LHCN-M2 (cell line): ENCODE measurements around the gene VANGL1. TPM values are rescaled to one million over a fixed set of nuclear protein-coding genes. Genes with fewer than 3 reads are reported as not detected.

Experiments
- DNase-seq: peaks from one replicate; pipeline ENCODE4 v3.0.0-alpha.2; 2012; ENCODE audit warnings: low read depth
- total RNA-seq: library from RNA; depleted of rRNA; stranded (reverse); fragments of >200 nt; gene quantifications from 2 replicates; pipeline ENCODE4 v1.2.3, GENCODE V29; 2014

The VANGL1 gene
- total RNA-seq, 1 experiment from 2014 or later, result 27.1 TPM

DNA sequence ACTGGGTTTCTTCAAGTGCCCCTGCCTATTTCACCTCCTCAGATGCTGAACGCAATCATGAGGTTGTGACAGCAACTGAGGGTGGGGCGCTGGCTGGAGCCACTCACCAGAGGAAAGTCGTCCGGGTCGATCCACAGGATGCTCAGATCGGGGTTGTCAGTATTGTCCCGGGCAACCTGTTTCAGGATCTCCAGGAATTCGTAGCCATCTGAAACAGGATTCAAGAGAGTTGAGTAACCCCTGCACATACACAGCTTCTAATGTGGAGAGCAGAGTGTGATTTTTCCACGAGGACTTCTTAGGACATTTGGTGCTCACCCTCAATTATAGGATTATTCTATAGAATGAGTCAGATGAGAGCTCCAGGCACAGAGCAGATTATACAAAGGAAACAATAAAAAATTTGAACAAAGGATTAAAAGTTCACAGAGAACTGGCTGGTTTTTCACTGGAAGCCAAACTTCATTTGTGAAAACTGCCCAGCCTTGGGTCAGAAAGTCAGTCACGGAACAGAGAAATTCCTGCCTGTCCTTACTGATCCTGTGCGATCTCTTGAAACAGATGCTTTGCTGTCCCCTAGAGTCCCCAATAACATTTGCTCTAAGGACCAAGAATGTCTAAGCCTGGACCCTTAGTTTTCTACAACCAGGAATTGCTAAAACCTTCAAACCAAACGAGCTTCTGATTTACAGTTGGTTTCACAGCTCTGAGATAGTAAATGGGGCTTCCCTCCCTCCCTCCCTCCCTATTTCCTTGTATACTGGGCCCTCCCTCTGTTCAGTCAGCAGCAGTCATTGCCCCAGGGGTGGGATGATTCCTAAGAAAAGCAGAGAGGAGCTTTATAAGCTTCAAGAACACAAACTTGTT, 63.5 kb downstream of the VANGL1 start:
- DNase-seq, result no peak

DNA sequence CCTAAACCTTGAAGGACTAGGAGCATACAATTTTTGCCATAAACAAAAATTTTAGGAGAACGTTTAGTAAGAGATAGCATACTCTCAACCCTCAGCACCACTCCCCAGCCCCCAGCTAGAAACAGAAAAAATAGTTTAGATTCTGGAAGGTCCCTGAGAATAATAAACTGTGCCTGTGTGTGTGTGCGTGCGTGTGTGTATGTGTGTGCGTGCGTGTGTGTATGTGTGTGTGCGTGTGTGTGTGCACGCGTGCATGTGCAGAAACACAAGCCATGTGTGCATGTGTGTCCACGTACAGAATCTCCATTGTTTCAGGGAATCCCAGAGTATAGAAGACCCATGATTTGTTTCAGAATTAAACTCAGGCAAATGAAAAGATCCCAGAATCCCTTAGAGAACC, 64.2 kb downstream of the VANGL1 start:
- no peak for DNase-seq

DNA sequence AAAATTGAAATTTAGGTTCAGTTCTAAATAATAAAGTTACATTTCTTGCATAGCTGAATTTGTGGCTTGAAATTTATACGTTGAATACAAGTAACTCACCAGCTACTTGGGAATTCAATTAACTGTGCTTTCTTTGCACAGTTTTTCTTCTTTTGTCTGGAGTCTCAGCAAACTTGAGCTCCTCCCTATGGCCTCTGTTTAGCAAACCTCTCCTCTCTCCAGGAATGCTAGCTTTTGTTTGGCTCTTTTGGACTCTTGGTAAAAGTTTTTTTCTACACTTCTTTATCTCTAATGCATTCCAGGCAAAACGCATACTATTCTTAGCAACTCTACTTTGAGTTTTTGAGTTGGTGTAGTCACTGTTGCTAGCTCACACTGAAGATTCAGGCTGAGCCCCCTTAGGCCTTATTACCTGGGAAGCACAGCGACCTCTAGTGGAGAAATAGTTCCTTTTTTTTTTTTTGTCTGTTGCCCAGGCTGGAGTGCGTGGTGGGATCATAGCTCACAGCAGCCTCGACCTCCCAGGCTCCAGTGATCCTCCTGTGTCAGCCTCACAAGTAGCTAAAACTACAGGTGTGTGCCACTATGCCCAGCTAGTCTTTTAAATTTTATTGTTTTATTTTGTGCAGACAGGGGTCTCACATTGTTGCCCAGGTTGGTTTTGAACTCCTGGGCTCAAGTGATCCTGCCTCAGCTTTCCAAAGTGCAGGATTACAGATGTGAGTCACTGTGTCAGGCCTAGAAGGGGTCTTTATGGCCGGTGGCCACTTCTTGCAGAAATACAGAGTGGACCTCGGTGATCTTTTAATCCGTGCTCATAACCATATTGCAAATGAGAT, 65.0 kb downstream of the VANGL1 start:
- DNase-seq, result peak; percentile 50

DNA sequence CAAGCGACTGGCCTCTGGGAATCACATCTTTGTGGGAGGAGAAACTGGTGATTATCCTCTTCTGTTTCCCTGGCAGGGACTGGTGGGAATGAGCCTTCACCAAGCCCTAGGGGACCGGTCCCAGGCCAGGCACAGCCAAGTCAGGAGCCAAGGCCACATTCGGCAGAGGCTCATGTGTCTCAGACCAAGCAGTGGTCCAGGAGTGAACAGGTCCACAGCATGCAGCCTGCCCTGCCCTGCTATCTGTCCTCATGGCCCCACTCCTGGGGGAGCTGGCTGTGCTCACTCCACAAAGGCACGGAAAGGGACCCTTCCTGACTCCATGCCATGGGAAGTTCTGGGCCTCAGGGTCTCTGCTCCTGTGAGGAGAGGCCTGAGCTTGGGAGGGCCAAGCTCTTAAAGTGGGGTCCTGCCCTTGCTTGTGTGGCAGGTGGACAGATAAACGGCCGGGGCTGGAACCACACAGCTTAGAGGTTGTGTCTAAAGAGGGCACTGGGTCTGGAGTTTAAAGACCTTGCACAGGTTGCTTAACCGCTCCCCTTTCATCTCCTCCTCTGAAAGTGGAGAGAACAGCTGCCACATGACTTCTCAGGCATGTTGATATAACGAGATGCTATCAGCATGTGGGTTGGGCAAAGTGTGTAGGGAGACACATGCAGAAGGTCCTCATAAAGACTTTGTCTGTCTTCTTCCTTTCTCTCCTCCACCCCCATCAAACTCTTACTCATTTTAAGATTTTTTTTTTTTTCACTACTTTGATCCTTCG, 69.3 kb downstream of the VANGL1 start:
- no peak for DNase-seq

DNA sequence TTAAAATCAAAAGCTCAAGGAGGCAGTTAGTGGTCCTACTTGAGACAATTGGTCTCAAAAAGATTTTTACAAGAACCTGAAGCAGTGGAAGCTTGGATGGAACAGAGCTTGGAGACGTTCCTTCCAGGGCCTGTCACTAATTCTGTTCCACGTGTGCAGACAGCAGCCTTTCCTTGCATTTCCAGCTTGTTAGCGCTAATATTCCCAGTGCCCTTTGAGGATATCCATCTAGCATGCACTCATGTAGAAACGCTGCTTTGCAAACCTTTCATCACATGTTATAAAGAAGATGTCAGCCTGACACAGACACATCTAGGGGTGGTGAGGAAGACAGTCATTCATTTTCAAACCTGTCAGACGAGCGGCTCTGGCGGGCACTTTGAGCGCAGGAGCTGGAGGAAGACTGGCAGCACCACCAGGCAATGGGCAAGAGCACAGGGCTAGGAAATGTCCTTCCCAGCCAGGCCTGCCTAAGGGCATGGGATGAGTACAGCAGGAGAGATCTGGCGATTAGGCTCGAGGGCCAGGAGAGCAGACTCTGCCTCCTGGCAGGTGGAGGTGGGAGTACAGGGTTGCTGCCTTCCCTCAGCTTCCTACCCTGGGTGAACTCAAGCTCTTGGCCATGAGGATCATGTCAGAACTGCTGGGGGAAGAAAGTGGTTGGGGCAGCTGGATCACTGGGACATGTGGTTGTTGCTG, 71.3 kb downstream of the VANGL1 start:
- DNase-seq, result no peak

DNA sequence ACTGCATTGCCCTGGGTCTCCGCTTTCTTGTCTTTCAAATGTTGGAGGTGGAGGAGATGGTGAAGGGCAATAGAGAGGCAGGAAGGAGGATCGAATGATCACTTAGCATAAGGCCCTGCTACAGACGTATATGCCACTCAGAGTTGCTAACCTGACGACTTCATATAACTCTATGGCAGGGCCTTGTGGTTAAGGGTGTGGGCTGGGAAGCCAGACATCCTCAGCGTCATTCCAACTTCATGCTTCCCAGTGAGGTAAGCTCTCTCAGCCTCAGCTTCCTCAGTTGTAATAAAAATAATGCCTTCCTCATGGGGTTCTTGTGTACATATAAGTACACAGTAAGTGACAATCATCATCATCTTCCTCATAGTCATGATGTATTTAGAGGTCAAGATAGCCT, 72.1 kb downstream of the VANGL1 start:
- no peak for DNase-seq

DNA sequence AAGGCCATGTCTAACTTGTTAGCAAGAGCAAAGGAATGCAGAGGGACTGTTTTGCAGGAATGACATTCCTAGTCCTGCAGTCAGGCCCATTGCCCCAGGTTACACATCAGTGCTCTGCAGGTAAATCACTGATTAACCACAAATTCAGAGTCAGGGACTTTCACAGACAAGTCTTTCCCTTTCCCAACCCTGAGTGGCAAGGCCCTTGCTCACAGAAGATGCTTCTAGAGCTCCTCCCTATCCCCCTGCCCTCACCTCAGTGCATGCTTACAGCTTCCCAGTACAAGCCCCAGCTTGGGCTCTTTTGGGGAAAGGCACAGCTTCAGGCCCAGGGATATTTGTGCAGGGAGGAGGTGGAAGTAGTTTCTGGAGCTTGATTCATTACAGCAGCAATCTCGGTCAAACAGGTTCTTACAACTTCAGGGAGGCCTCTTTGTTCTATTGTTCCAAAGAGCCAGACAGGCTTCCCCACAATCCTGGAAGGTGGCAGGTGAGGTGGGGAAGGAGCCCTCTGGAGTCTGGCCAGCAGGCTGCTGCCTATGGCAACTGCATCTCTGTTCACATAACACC, 72.9 kb downstream of the VANGL1 start:
- DNase-seq, result no peak

DNA sequence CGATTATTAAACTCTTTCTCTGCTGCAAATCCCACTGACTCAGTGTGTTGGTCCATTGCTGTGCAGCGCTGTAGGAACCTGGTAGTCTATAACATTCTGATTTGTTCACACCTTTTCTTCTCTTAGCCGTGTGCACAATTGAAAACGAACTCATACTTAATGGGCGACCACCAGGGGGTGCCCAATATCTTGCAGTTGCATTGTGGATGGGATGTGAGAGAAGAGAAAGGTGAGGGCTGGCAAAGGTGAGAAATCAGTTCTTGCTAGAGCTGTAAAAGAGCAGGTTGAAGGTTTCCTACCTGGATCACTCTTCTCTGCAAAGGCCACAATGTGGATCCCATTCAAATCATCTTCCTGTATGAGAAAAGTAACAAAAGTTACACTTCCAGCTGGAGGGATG, 75.8 kb downstream of the VANGL1 start:
- DNase-seq, result peak; percentile 28

DNA sequence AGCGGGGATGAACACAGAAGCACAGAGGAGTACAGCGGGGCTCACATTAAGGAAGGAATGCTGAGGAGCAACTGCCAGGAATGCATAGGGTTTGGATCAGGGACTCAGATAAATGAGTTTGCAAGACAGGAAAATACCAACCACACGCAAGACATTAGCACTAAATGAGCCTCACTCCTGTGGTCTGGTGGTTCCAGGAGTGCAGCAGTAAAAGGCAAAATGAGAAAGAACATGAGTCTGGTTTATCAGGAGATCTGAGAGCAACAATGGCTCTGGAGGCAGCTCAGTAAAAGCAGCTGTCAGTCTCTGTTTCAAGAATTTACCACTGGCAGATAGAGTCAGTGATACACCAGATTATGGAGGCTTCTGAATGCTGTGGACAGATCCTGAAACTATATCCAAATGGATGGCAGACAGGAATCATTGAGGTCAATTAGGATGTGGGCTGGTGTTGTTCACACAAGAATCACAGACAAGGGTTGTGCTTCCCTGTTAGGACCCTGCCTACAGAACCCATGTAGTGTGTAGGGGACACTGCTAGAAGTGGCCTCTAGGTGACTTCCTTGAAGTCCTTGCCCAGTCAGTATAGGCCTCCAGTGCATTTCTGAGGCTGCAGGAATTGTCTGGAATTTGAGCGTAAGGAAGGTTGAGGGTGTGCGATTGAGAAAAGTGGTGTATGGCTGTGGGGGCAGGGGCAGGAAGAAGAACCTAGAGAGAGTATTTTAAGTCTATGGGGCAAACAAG, 76.4 kb downstream of the VANGL1 start:
- no peak for DNase-seq

DNA sequence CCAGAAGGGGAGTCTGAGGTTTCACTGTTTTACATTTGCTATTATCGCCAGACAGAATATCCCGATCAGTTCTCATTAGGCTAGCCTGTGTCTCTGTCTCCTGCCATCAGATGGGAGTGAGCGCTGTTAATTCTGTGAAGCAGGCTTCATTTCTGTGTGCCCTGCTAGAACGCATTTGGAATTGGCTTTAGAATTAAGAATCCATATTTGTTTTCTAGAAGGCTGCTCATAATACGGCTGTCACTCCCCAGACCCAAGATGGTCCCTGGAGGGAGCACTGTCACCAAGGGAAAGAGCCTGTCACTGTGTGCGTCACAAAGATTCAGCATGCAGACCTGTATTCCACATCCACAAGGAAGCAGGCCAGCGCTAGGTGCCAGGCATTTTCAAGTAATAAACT, 77.5 kb downstream of the VANGL1 start:
- DNase-seq, result no peak

DNA sequence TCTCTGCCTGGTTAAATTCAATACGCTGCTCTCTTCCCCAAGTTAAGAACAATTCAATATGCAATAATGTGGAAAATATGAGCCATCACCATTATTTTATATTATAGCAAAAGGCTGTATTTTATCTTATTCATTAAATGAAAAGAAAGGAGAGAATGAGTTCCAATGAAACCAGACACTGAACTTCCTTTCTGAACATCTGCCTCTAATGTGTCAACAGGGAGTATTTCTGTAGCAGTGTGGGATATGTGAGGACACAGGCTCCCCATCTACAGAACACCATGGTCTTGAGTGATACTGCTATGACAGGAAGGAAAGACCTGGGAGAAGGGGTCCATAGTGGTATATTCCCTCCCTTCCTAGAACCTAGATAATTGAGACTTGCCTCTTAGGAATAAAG, 80.5 kb downstream of the VANGL1 start:
- peak; percentile 36 for DNase-seq

DNA sequence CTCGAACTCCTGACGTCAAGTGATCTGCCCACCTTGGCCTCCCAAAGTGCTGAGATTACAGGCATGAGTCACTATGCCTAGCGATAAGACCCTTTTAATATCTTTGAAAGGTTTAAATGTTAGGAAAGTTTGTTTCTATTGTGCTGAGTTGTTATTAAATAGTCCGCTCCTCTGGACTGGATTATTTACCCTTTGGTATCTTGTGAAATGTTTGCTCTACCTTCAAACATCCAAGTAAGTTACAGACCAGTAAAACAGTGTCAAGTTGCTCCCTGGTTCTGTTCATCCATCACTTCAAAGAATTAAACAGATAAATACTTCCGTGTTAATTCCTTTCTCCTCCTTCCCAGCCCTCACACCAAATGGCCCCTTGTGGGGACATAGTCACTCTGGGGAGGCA, 82.0 kb downstream of the VANGL1 start:
- DNase-seq, result no peak

DNA sequence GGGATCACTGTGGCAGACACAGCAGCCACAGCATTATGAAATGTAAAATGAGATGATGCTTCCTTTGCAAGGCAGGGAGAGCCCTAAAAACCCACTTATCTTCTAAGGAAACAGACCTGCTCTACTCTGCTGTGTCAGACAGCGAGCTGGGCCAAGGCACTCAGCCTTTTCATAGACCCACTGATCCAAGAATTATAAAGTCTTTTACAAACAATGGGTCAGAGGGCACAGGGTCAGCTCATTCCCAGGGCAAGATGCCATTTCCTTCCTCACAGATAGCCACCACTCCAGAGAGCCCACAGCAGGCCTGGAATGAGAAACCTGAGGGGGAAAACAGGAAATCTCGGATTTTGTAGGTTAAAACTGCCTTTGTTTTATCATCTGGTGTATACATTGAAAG, 83.8 kb downstream of the VANGL1 start:
- no peak for DNase-seq

DNA sequence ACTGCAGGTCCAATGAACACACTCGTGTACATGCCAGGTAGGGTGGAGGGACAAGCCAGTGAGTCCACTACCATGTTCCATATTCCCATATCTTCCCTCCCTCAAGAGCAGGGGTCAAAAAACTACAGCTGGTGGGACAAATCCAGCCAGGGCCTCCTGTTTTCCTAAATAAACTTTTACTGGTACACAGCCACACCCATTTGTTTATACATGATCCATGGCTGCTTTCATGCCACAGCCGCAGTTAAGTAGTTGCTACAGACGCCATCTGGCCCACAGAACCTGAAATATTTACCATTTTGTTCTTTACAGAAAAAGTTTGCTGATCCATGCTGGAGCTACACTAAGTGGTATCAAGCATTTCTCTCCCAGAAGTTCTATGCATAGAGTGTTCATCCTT, 84.4 kb downstream of the VANGL1 start:
- no peak for DNase-seq

DNA sequence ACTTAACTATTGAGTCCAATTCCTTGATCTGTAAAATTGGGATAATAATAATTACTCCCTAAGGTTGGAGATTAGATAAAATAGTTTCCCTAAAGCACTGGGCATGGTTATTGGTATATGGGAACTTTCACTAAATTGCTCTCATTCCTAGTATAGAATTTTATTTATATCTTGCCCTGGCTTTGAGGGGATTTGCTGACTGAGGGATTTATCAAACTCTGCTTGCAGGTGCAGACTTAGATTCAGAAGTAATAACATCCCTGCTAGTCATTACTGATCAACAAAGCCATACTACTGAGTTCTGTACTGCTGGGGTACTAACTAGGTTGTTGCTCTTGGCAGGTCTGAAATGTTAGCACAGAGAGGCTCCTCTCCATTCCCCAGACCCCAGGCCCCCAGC, 84.8 kb downstream of the VANGL1 start:
- no peak for DNase-seq

DNA sequence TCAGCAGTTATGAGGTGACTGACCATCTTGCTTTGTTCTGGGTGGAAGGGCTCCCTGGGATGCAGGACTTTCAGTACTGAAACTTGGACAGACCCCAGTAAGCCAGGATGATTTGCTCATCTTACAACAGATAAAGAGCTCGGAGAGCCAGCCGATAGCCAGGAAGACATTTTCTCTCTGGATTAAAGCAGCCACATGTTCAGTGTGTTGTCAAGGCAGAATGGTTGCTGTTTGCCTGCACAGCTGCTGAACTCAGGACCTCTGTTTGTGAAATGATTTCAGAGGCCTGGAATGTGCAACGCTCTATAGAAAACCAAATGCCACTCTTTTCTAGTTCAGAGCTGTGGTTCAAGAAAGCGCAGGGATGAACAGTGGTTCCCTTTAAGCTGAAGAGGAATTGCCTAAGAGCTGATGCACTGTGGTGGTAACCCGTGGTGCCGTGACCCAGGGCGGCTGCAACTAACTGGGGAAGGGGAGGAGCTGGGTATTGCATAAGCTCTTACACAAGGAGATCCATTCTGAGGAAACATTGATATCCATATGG, 86.0 kb downstream of the VANGL1 start:
- peak; percentile 96 for DNase-seq

DNA sequence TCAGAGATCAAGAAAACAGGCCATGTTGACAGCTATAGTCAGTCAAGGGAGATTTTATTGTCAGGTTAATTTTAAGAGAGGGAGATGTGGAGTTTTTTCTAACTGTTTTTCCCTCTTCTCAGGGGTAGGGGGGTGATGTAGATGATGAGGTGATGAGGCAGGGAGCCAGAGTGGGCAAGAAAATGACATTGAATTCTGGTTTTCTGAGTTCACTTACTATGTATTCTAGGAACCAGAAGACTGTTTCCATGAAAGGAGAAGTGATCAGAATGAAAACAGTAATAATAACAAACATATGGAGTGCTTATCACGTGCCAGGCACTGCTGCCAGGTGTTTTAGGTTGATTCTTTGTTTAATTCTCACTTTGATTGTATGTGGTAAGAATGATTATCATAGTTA, 86.6 kb downstream of the VANGL1 start:
- no peak for DNase-seq

DNA sequence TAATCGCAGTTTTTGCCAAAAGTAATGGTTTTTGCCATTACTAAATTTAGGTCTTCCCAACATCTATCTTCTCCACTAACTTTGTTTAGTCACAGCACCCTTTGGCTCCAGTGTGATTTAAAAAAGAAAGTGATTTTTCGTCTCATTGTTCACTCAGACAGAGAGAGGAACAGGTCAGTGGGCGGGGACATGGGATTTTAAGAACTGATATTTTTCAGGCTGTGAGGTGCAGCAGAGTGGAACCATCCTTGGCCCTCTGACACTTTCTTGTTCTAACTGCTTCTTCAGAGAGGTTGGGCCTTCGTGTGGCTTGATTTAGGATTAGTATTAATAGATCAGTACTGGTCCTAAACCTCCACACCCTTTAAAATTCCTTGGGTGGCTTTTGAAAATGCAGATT, 88.0 kb downstream of the VANGL1 start:
- no peak for DNase-seq

DNA sequence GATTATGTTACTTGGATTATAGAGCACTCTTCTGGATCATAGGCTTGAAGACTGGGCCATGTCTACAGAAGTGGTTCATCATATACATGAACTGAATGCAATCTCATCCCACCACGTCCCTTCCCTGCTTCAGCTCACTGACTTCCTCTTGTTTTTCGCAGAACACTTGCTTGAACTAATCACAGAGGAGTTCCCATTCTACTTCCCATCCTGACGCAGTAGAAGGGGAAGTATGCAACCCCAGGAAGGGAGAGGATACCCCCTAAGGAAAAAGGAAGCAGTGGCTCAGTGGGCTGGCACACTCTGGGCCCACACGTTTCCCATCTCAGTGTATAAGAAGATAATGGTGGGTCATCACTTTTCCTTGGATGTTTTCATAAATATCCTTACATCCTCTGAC, 90.5 kb downstream of the VANGL1 start:
- no peak for DNase-seq

DNA sequence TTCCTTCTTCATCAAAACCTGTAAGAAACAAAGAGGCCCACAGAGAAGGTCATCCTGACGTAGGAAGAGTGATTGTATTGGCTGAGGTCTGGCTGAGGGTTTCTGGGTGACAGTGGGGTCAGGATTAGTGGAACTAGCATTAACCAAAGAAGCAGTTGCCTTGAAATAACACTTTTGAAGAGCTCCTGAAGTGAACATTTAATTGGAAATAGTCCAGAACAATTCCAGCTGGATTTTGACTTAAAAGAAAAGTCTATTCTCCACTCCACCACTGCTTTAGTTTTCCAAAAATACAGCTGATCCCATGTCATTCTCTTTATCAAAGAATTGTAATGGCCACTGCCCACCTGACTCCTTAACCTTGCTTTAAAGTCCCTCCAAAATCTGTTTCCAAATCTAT, 99.0 kb downstream of the VANGL1 start:
- DNase-seq, result no peak
